ENCODE results near the gene BAG3. TPM values are rescaled to one million over a fixed set of nuclear protein-coding genes. Genes with fewer than 3 reads are reported as not detected.
"Not testable (repeated sequence)": the region's sequence is repeated elsewhere in the genome, so short reads cannot be mapped to it uniquely, and the experiment has no call there.

The BAG3 gene
- total RNA-seq, 1 donor from 2014 or later = 12.7 TPM

GRCh38 chr10:119689016-119689580 lies 37.9 kb downstream of the BAG3 start:
- no peak for DNase-seq (ENCODE audit: low read depth, low spot score)

- no peak for DNase-seq (ENCODE audit: low read depth, low spot score)
These were observed 40.5 kb downstream of the BAG3 start for GRCh38 chr10:119691726-119692125.

- DNase-seq (ENCODE audit: low read depth, low spot score) = no peak
These were observed 42.2 kb downstream of the BAG3 start for GRCh38 chr10:119693262-119693957.

GRCh38 chr10:119694608-119695007 lies 43.4 kb downstream of the BAG3 start:
- DNase-seq (ENCODE audit: low read depth, low spot score) = no peak

- no peak for DNase-seq (ENCODE audit: low read depth, low spot score)
These were observed 49.3 kb downstream of the BAG3 start for GRCh38 chr10:119700321-119700954.

GRCh38 chr10:119701861-119702260 lies 50.7 kb downstream of the BAG3 start:
- no peak for DNase-seq (ENCODE audit: low read depth, low spot score)

GRCh38 chr10:119702583-119702982 lies 51.4 kb downstream of the BAG3 start:
- no peak for DNase-seq (ENCODE audit: low read depth, low spot score)

- DNase-seq (ENCODE audit: low read depth, low spot score) = no peak
These were observed 52.8 kb downstream of the BAG3 start for GRCh38 chr10:119703903-119704508.

GRCh38 chr10:119705434-119705831 lies 54.3 kb downstream of the BAG3 start:
- DNase-seq (ENCODE audit: low read depth, low spot score) = no peak

GRCh38 chr10:119706521-119707278 lies 55.5 kb downstream of the BAG3 start:
- no peak for DNase-seq (ENCODE audit: low read depth, low spot score)

- DNase-seq (ENCODE audit: low read depth, low spot score) = not testable (repeated sequence)
These were observed 56.2 kb downstream of the BAG3 start for GRCh38 chr10:119707331-119707730.

GRCh38 chr10:119710935-119711334 lies 59.8 kb downstream of the BAG3 start:
- DNase-seq (ENCODE audit: low read depth, low spot score) = not testable (repeated sequence)

- no peak for DNase-seq (ENCODE audit: low read depth, low spot score)
These were observed 62.7 kb downstream of the BAG3 start for GRCh38 chr10:119713744-119714483.

- DNase-seq (ENCODE audit: low read depth, low spot score) = no peak
These were observed 63.3 kb downstream of the BAG3 start for GRCh38 chr10:119714484-119714816.

GRCh38 chr10:119715628-119716505 lies 64.7 kb downstream of the BAG3 start:
- DNase-seq (ENCODE audit: low read depth, low spot score) = no peak

- DNase-seq (ENCODE audit: low read depth, low spot score) = no peak
These were observed 72.0 kb downstream of the BAG3 start for GRCh38 chr10:119723161-119723560.

GRCh38 chr10:119723624-119724023 lies 72.4 kb downstream of the BAG3 start:
- DNase-seq (ENCODE audit: low read depth, low spot score) = no peak

- DNase-seq (ENCODE audit: low read depth, low spot score) = no peak
These were observed 73.7 kb downstream of the BAG3 start for GRCh38 chr10:119724593-119725516.

GRCh38 chr10:119725517-119725827 lies 74.3 kb downstream of the BAG3 start:
- no peak for DNase-seq (ENCODE audit: low read depth, low spot score)
